Activated naive CD4-positive, alpha-beta T cell treated with Interleukin-2 at 50 U/mL for 16 hours (primary cell): ENCODE data around the gene KCNAB3.
"Not testable (repeated sequence)": the region's sequence is repeated elsewhere in the genome, so short reads cannot be mapped to it uniquely, and the experiment has no call there.

ENCODE experiments used
- DNase-seq: peaks from one replicate; pipeline ENCODE4 v3.0.0-alpha.2; 2020

KCNAB3 gene

GRCh38 chr17:7929158-7930023, at the start of gene KCNAB3:
KCNAB3 (minus strand) TSS chr17:7929856; CDS start chr17:7929435, 421 bp downstream.
- DNase-seq, result peak; percentile 70

GRCh38 chr17:7977805-7978204, 48.1 kb upstream of the KCNAB3 start:
- DNase-seq, result no peak

- DNase-seq, result no peak
Observed at GRCh38 chr17:7977039-7977438, 47.4 kb upstream of the KCNAB3 start.

- DNase-seq, result no peak
Observed at GRCh38 chr17:7974638-7975131, 45.0 kb upstream of the KCNAB3 start.

GRCh38 chr17:7972131-7972785, 42.6 kb upstream of the KCNAB3 start:
- no peak for DNase-seq

GRCh38 chr17:7971651-7972050, 42.0 kb upstream of the KCNAB3 start:
- no peak for DNase-seq

GRCh38 chr17:7969433-7969832, 39.8 kb upstream of the KCNAB3 start:
- no peak for DNase-seq

- DNase-seq, result no peak
Observed at GRCh38 chr17:7967751-7968150, 38.1 kb upstream of the KCNAB3 start.

GRCh38 chr17:7961421-7961820, 31.8 kb upstream of the KCNAB3 start:
- DNase-seq, result no peak

- DNase-seq, result no peak
Observed at GRCh38 chr17:7959503-7960253, 30.0 kb upstream of the KCNAB3 start.

GRCh38 chr17:7956228-7956965, 26.7 kb upstream of the KCNAB3 start:
- no peak for DNase-seq

GRCh38 chr17:7955414-7956227, 26.0 kb upstream of the KCNAB3 start:
- DNase-seq, result no peak

GRCh38 chr17:7953266-7953665, 23.6 kb upstream of the KCNAB3 start:
- DNase-seq, result not testable (repeated sequence)

GRCh38 chr17:7951143-7951792, 21.6 kb upstream of the KCNAB3 start:
- DNase-seq, result peak; percentile 59

GRCh38 chr17:7950578-7950977, 20.9 kb upstream of the KCNAB3 start:
- DNase-seq, result no peak

- DNase-seq, result no peak
Observed at GRCh38 chr17:7947651-7948050, 18.0 kb upstream of the KCNAB3 start.

GRCh38 chr17:7946441-7946840, 16.8 kb upstream of the KCNAB3 start:
- DNase-seq, result no peak

- no peak for DNase-seq
Observed at GRCh38 chr17:7945651-7946050, 16.0 kb upstream of the KCNAB3 start.

GRCh38 chr17:7944326-7944725, 14.7 kb upstream of the KCNAB3 start:
- no peak for DNase-seq

- no peak for DNase-seq
Observed at GRCh38 chr17:7943291-7943690, 13.6 kb upstream of the KCNAB3 start.

GRCh38 chr17:7940743-7941142, 11.1 kb upstream of the KCNAB3 start:
- no peak for DNase-seq
